Posterior cingulate gyrus (tissue), 11 donors: ENCODE results near the gene TPD52L2.
"Not testable (repeated sequence)": the region's sequence is repeated elsewhere in the genome, so short reads cannot be mapped to it uniquely, and the experiment has no call there.

Experiments used
- DNase-seq, 10 donors: peaks; one replicate each; pipeline versions ENCODE4 v3.0.0 to v3.0.0-alpha.2; 2020 to 2021; ENCODE audit warnings: mixed read lengths in 3 of 10
- intact Hi-C: fragments of 100-400 bp; cut with DNase I; formaldehyde crosslinking; loops from one replicate; pipeline ENCODE4 v1.15.1; 2023

TPD52L2 gene

GRCh38 chr20:63893999-63894357, 28.9 kb downstream of the TPD52L2 start:
- DNase-seq = no peak
- intact Hi-C loops = loop anchor here (2.0 kb wide), 2 partner anchors 29 to 63 kb away; partner anchors contain the start of genes TPD52L2 and UCKL1

DNA sequence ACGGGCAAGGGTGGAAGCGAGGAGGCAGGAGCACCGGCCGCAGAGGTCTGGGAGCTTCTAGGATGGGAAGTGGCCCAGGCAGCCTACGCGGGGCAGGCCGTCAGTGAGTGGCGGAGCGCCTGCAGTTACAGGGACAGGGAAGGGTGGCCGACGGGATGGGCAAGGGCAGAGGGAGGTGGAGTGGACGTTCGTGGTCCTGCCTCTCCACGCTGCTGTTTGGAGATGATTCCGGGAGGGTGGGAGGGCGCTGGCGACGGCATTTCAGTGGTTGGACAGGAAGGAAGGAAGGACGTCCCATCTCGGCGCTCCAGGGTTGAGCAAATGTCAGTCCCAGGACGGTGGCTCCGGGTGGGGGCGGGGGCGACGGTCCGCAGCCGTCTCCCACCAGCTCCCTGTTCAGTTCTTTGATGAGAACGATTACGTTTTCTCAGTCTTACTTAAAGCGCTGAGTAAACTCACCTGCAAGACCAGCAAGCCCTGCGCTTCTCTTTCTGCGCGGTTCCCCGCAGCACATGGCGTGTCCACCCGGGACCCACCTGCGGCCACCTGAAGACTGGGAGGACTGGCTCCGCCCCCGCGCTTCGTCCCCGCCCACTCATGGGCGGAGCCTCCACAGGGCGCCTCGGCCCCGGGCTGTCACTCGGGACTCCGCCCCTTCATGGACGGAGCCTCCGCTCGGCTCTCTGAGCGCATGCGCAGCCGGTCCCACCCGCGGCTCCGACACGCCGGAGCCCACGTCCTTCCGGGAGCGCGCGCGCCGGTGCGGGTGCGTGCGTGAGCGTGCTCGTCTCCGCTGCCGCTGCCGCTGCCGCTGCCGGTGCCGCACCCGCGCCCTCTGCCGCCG, 29.5 kb downstream of the TPD52L2 start, which contains the start of gene DNAJC5:
Gene DNAJC5, plus strand, starts transcription at position 769 of the 844 bp plus-strand sequence. CDS start 33,220 bp downstream, outside the sequence.
- intact Hi-C loops = loop anchor here (2.0 to 5.0 kb wide), 3 partner anchors 30 to 168 kb away; partner anchors contain the start of genes TCEA2, TPD52L2 and UCKL1

DNA sequence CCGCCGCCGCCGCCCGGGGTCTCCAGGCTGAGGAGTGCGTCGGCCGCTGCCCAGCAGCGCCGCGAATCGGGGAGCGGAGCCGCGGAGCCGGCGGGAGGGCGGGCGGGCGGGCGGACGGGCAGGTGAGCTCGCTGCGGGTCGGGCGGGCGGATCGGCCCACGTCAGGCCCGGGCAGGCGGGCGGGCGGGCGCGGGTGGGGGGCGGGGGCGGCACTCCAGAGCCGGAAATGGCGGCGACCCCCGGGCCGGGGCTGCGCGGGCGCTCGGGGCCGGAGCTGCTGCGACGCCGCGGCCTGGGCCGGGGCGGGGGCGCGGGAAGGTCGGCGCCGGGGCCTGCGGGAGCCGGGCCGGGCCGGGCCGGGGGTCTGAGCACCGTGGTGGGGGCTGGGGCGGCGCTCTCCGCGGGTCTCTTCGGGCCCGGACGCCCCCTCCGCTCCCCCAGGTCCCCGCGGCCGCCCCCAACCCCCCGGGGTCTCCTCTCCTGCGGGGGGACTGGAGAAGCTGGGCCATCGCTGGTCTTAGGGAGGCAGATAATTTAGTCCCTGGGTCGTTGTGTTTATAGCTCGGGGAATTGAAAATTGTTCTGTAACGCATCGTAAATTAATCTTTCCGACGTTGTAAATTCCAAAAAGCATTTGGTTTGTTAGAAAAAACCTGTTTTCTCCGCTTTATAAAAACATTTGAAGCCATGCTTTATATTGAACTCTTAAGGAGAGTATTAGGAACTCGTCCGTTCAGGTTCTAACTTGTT, 30.3 kb downstream of the TPD52L2 start:
- DNase-seq = no peak
- intact Hi-C loops = loop anchor here (2.0 to 5.0 kb wide), 3 partner anchors 31 to 167 kb away; partner anchors contain the start of genes TCEA2, TPD52L2 and UCKL1

More for the DNA sequence above, 29.5 kb downstream of the TPD52L2 start, which contains the start of gene DNAJC5:
- peak; percentile 92 to 100 (median 96) for DNase-seq

DNA sequence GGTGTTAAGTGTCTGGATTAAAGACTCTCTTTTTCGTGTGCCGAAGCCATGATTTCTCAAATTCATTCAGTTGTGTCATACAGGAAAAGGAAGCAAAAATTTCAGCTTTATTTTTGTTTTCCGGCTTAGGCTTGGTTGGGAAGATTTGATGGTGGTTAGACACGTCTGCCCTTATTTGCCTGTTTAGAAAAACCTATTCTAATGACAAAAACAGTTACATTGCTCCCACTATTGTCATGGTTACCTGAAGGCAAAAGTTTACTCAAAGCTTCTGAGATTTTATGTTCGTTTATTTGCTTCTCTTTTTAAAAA, 30.8 kb downstream of the TPD52L2 start:
- intact Hi-C loops = loop anchor here (2.0 to 5.0 kb wide), 3 partner anchors 31 to 166 kb away; partner anchors contain the start of genes TCEA2, TPD52L2 and UCKL1
- DNase-seq = no peak

DNA sequence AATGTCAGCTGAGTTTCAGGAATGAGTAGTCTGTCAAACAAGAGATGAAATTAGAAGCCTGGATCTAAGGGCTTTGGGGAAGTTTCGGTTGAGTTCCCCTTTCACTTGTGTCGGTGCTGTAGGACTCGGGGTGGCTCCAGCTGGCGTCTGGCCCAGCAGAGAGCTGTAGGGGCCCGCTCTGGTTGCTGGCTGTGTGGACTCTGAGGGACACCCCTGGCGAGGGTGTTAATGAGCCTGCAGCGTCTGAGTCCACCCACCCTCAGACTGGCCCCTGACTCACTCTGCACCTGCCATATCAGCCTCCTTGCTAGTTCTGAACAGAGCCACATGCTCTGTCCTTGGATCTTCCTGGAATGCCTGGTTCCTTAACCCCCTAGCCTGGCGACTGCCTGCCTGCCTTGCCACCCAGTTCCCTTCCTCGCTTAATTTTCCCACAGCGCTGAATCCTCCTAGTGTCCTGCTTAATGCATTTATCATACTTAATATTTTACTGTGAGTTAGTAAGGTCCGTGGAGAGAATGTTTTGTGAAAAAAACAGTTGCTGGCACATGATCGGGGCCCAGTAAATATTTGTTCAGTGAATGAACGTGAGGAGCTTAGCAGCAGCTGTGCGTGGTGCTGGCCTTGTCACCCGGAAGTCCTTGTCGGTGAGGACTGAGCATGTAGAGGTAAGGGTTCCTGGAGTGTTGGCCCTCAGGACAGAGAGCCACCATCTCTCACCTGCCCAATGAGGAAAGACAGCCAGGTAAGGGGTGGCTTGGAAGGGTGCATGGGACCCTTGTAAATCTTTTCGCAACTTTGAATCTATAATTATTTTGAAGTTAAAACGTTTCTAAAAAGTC, 31.4 kb downstream of the TPD52L2 start:
- intact Hi-C loops = loop anchor here (5.0 kb wide), 1 partner anchor 166 kb away; the partner anchor contains the start of gene TCEA2
- peak in 2 of 10 donors; percentile 27 to 30 for DNase-seq

GRCh38 chr20:63897978-63898561, 33.0 kb downstream of the TPD52L2 start:
- intact Hi-C loops = loop anchor here (5.0 kb wide), 1 partner anchor 164 kb away; the partner anchor contains the start of gene TCEA2
- DNase-seq = no peak

DNA sequence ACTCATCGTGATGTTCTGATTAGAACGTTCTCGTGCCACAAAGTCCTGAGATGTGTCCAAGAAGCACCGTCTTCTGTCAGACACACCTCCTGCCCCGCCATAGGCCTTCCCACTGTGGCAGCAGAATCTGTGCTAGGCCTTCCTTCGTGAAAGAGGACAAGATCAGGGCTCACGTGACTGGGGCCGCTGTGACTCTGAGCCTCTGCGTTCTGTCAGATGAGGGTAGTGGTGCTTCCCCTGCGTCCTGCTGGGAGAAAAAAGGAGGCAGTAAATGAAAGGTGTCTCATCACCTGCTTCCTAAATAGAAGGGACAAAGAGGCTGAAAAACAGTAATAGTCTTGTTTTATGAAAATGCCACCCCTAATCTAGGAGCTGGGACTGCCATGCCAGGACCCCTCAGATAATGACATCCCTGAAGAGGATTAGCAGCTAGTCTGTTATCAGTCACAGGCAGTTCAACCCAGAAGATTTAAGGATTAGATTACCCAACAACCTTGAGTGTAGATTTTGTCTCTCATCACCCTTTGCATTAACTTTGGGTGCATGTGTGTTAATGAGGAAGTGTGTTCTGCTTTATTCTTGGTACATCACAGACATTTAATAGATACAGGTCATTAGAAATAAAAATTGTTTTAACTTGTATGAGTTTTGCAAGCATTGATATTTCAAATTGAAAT, 34.0 kb downstream of the TPD52L2 start:
- intact Hi-C loops = loop anchor here (5.0 kb wide), 1 partner anchor 163 kb away; the partner anchor contains the start of gene TCEA2
- no peak for DNase-seq

GRCh38 chr20:63900413-63900812, 35.3 kb downstream of the TPD52L2 start:
- intact Hi-C loops = no loop called here
- no peak for DNase-seq

DNA sequence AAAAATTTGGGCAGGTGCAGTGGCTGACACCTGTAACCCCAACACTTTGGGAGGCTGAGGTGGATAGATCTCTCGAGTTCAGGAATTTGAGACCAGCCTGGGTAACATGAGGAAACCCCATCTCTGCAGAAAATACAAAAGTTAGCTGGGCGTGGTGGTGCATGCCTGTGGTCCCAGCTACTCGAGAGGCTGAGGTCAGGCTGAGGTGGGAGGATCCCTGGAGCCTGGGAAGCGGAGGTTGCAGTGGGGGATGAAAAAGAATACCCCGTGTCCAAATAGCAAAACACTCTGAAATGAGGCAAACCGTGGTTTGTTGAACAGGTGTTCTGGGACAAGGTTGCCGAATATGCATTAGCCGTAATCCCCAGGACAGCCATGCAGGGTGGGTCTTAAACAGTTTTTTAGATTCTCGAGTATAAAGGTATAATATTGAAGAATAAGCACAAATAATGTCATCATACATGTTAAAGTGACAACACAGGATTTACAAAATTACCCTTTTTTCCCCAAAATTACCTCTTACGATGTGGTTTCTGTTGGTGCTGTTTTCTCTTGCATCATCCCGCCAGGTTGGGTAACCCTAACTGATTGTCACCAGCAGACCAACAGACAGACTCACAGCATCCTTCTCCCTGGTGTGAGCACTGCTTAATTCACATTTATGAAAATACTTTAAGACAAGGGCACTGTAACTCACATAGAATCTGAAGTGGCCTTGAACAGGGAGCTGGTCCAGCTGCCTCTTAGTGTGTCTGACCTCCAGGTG, 38.9 kb downstream of the TPD52L2 start:
- intact Hi-C loops = no loop called here
- no peak for DNase-seq

GRCh38 chr20:63908008-63908682, 43.1 kb downstream of the TPD52L2 start:
- intact Hi-C loops = no loop called here
- no peak for DNase-seq

GRCh38 chr20:63911176-63911575, 46.1 kb downstream of the TPD52L2 start:
- intact Hi-C loops = no loop called here

DNA sequence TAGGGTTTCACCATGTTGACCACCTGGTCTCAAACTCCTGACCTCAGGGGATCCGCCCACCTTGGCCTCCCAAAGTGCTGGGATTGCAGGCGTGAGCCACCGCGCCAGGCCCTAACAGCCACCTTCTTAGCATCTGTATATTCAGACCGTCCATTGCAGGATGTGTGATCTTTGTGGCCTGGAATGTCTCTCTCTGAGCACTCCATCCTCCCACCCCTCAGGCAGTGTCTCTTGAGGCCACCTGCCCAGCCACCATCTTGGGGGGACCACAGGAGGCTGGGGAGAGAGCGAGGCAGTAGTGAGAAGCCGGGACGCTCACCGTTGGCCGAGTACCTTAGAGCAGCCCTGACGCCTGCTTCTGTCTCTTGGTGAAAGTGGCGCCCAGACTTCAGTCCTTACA, 48.7 kb downstream of the TPD52L2 start:
- no peak for DNase-seq
- intact Hi-C loops = no loop called here

More at GRCh38 chr20:63911176-63911575, 46.1 kb downstream of the TPD52L2 start:
- DNase-seq = peak in 6 of 10 donors; percentile 37 to 89 (median 46)

GRCh38 chr20:63915471-63915870, 50.4 kb downstream of the TPD52L2 start:
- peak in 6 of 10 donors; percentile 49 to 90 (median 74) for DNase-seq
- intact Hi-C loops = no loop called here

DNA sequence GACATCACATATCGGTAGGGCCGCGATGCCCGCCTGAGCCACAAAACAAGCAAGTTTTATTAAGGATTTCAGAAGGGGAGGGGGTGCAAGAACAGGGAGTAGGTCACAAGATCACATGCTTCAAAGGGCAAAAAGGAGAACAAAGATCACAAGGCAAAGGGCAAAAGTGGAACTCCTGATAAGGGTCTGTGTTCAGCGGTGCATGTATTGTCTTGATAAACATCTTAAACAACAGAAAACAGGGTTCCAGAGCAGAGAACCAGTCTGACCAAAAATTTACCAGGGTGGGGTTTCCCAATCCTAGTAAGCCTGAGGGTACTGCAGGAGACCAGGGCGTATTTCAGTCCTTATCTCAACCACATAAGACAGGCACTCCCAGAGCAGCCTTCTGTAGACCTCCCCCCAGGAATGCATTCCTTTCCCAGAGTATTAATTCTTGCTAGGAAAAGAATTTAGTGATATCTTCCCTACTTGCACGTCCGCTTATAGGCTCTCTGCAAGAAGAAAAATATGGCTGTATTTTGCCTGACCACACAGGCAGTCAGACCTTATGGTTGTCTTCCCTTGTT, 51.4 kb downstream of the TPD52L2 start:
- DNase-seq, intact Hi-C loops: not testable (repeated sequence)

DNA sequence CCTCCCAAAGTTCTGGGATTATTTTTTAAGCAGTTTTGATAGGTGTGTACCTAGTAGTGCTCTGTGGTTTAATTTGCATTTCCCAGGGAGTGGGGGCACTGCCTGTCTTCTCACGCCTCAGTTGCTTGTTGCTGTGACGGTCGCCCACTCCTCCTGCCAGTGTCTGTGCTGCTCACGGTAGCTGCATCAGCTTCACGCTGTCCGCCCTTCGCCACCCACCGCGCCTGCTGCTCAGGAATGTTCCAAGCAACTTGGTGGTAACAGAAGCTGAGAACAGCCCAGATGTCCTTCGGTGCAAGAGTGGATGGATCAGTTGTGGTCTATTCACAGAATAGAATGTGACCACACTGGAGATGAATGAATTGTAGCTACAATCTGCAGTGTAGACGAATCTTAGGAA, 52.7 kb downstream of the TPD52L2 start:
- DNase-seq = peak in 8 of 10 donors; percentile 69 to 97 (median 88)
- intact Hi-C loops = no loop called here

- peak in 2 of 10 donors; percentile 44 to 87 for DNase-seq
- intact Hi-C loops = no loop called here
These were observed 54.1 kb downstream of the TPD52L2 start for GRCh38 chr20:63919130-63919529.

GRCh38 chr20:63920226-63920625, 55.2 kb downstream of the TPD52L2 start:
- peak in 1 of 10 donors; percentile 61 for DNase-seq
- intact Hi-C loops = no loop called here
